GM12878 (cell line): ENCODE results near the gene NEO1. TPM values are rescaled to one million over a fixed set of nuclear protein-coding genes. Genes with fewer than 3 reads are reported as not detected.

Source experiments
- ATAC-seq: fragments of 200-7000 bp; cut with Tn5 transposase; 3 replicates; pipeline ENCODE4 v1.9.1; 2020; ENCODE audit warnings: mild to moderate bottlenecking, moderate library complexity
- BruUV-seq: library from RNA; stranded (reverse); fragments of 400-500 nt; replicated peaks from 2 replicates; lab custom pipeline; 2021; lab: Mats Ljungman, UMichigan
- CTCF ChIA-PET: fragments of 300-600 bp; sonication (Branson Sonifier 250); formaldehyde crosslinking; extraction: SDS; loops from one replicate; lab custom pipeline; 2021; ENCODE audit warnings: inconsistent platforms; lab: Yijun Ruan, JAX
- POLR2A ChIA-PET: fragments of 350-600 bp; formaldehyde crosslinking; extraction: SDS; loops from one replicate; lab custom pipeline; 2021; ENCODE audit warnings: inconsistent platforms; lab: Charles Lee
- RAD21 ChIA-PET: fragments of 300-600 bp; sonication (Branson Sonifier 250); formaldehyde crosslinking; loops from one replicate; lab custom pipeline; 2023; ENCODE audit warnings: antibody characterized with exemption; ENCODE audit not compliant: unreplicated experiment; lab: Charles Lee
- SMC1A ChIA-PET: fragments of 300-600 bp; sonication (Branson Sonifier 250); formaldehyde crosslinking; loops from one replicate; lab custom pipeline; 2023; ENCODE audit not compliant: unreplicated experiment, uncharacterized antibody; lab: Charles Lee
- DNase-seq: peaks from one replicate; pipeline ENCODE4 v3.0.0-alpha.2; 2011; ENCODE audit warnings: low read depth, low spot score
- FAIRE-seq: peaks from 3 replicates; lab custom pipeline; 2011; peaks lifted over from hg19 to GRCh38; lab: Jason Lieb, UNC
- H2AFZ ChIP-seq: 2 replicates; pipeline ENCODE4 v1.6.0; 2011; ENCODE audit warnings: low read depth, low read length, control low read depth; ENCODE audit not compliant: control insufficient read depth
- H3K27ac ChIP-seq: 2 replicates; pipeline ENCODE4 v1.5.1; 2011; ENCODE audit warnings: control low read depth; ENCODE audit not compliant: control insufficient read depth, insufficient read depth
- H3K27me3 ChIP-seq, 2 experiments: replicated peaks in 1 of 2; 2 replicates each; pipeline versions ENCODE4 v1.6.0 to v1.6.1; 2011; ENCODE audit warnings: low read length in 1 of 2; ENCODE audit not compliant: control insufficient read depth in 2 of 2, insufficient read depth in 2 of 2
- H3K36me3 ChIP-seq, 2 experiments: 2 replicates each; pipeline ENCODE4 v1.5.1; 2011; ENCODE audit warnings: low read length in 1 of 2; ENCODE audit not compliant: control insufficient read depth in 2 of 2, insufficient read depth in 2 of 2
- H3K4me1 ChIP-seq: 2 replicates; pipeline ENCODE4 v1.6.1; 2011; ENCODE audit warnings: mild to moderate bottlenecking, low read length, moderate library complexity, mixed read lengths; ENCODE audit not compliant: control insufficient read depth, insufficient read depth
- H3K4me2 ChIP-seq: 2 replicates; pipeline ENCODE4 v1.6.0; 2011; ENCODE audit warnings: control low read depth; ENCODE audit not compliant: control insufficient read depth, insufficient read depth
- H3K4me3 ChIP-seq: fragments of 200-600 bp; sonication (generic); 2 replicates; pipeline ENCODE4 v1.5.1; 2016
- H3K79me2 ChIP-seq: 2 replicates; pipeline ENCODE4 v1.6.0; 2011; ENCODE audit warnings: low read length; ENCODE audit not compliant: control insufficient read depth, insufficient read depth
- H3K9ac ChIP-seq: 2 replicates; pipeline ENCODE4 v1.8.0; 2011; ENCODE audit warnings: low read length, control low read depth, mixed read lengths; ENCODE audit not compliant: control insufficient read depth, insufficient read depth
- H3K9me3 ChIP-seq: replicated peaks from 3 replicates; pipeline ENCODE4 v1.5.1; 2011; ENCODE audit warnings: mild to moderate bottlenecking, low read length; ENCODE audit not compliant: control insufficient read depth, insufficient read depth
- H4K20me1 ChIP-seq: 2 replicates; pipeline ENCODE4 v1.6.0; 2011; ENCODE audit not compliant: control insufficient read depth, insufficient read depth
- CUX1 ChIP-seq: IDR thresholded peaks from 2 replicates; pipeline ENCODE4 v1.6.1; 2012; ENCODE audit warnings: improper control_type of control experiment, low read depth, low read length; ENCODE audit not compliant: insufficient replicate concordance
- HCFC1 ChIP-seq: fragments of 150-350 bp; IDR thresholded peaks from 2 replicates; pipeline ENCODE4 v1.6.1; 2014; ENCODE audit warnings: low read length
- PAX5 ChIP-seq: IDR thresholded peaks from 2 replicates; pipeline ENCODE4 v1.6.1; 2011; ENCODE audit warnings: low read depth, low read length, borderline replicate concordance
- PKNOX1 ChIP-seq: fragments of 450-650 bp; IDR thresholded peaks from 2 replicates; pipeline ENCODE4 v1.6.1; 2016; ENCODE audit warnings: mild to moderate bottlenecking
- ZNF622 ChIP-seq: fragments of 450-650 bp; IDR thresholded peaks from 2 replicates; pipeline ENCODE4 v1.6.1; 2017; ENCODE audit warnings: mild to moderate bottlenecking, inconsistent platforms
- WGBS: methylation state at CpG from one replicate; pipeline ENCODE4 v1.1.6; 2016; ENCODE audit warnings: low lambda C conversion rate; ENCODE audit not compliant: insufficient replicate concordance, insufficient coverage; ENCODE audit errors: missing lambda C conversion rate; 5-methylcytosine and 5-hydroxymethylcytosine counted together
- in situ Hi-C: fragments of 300-500 bp; cut with MboI; formaldehyde crosslinking; loops from 9 replicates; pipeline ENCODE4 v1.14.3; 2018; ENCODE audit warnings: mixed read lengths
- intact Hi-C: fragments of 100-400 bp; cut with micrococcal nuclease; formaldehyde crosslinking; loops from one replicate; pipeline ENCODE4 v1.14.2; 2022; ENCODE audit not compliant: unreplicated experiment
- polyA plus RNA-seq, 11 experiments: library from polyadenylated mRNA; depleted of rRNA in 4 of 11; unstranded in 6 of 11; stranded (reverse) in 5 of 11; fragments of >200 nt; fragmentation: Nextera tagmentation in 4 of 11; fragmentation: Illumina TruSeq in 1 of 11; extraction: Ambion mirVana in 4 of 11; extraction: Trizol in 1 of 11; gene quantifications; 1 replicate in 1 of 11; 2 replicates in 10 of 11; pipeline versions ENCODE4 v1.2.1 to v1.2.3, GENCODE V29; 2011 to 2016; ENCODE audit warnings: inconsistent platforms in 2 of 11, missing spikeins in 2 of 11, low read depth in 1 of 11
- total RNA-seq, 4 experiments: library from RNA; depleted of rRNA in 3 of 4; stranded (reverse); fragments of >200 nt in 3 of 4; fragmentation: Illumina TruSeq in 1 of 4; extraction: Trizol in 1 of 4; gene quantifications; 2 replicates each; pipeline versions ENCODE4 v1.2.1 to v1.2.3, GENCODE V29; 2013 to 2021

Gene NEO1
- total and polyA plus RNA-seq, 10 of the 15 experiments (the other 5 are each of a cell fraction or from before 2014, with no cell fraction given) = 0.03 to 2.0 (median 0.32) TPM

DNA sequence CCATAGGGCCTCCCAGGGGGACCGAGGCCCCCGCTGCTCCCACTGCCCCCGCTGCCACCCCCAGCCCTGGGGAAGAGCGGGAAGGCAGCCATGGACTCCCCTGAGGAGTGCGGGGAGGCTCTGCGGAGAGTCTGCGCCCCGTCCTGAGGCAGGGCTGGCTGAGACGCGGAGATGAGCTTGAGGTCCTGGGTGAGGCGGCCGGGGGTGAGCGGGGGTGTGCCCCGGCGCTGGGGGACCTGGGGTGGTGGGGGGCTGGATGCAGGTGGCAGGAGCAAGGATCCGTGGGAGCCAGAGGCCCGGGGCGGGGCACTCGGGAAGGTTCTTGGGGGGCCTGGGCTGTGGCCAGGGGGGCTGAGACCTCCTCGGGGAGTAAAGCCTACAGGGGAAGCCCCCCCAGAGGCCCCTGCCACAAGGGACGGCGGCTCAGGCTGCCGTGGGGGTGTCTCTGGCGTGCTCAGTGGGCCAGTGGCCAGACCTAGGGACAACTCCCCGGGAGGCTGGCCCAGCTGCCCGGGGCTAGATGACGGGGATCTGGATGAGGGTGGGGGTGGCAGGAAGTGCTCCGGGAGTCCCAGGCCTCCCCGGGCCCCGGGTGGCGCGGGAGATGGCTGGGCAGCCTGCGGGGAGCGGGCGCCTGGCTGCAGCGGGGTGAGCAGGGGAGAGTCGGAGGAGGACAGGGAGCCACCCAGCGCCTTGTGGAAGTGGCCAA lies 270.6 kb downstream of the NEO1 start (continued):
- TF ChIP-seq CUX1 = no peak
- no peak for TF ChIP-seq HCFC1
- TF ChIP-seq, all 136 proteins: peak for 0

DNA sequence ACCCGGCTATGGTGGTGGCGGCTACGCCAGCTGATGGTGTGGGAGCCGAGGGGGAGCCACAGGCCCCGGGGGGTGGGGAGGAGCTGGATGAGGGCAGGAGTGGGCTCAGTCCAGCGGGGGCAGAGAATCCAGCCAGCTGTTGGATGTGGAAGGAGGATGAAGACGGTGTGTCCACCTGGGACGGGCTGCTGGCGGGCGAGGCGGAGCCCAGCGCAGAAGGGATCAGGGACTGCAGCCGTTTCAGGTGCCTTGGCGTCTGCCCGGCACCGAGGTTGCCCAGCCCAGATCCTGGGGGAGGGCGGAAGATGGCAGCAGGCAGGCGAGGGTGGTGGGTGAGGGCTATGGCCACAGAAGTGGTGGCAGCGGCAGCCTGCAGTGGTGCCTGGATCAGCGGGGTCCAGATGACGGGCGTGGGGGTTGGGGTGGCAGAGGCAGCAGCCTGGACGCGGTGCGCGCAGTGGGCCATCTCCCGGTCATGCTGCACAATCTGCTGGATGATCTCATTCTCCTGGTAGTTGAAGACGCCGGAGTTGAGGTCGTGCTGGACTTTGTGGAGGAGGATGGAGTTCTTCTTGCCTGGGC lies 271.2 kb downstream of the NEO1 start:
- ATAC-seq = no peak
- Histone ChIP-seq H3K79me2 (no peaks in the 10 kb centered on the region), H3K27ac (no peak overlapping the region), H3K4me1 (peaks cover 4% of the 10 kb centered on the region; the same call in 1 of the 2 replicates), H4K20me1 (no peaks in the 10 kb centered on the region), H2AFZ (no peak overlapping the region), H3K4me2 (no peak overlapping the region), H3K4me3 (no peak overlapping the region), H3K27me3 (no peaks in the 10 kb centered on the region), H3K9me3 (no peaks in the 10 kb centered on the region), H3K36me3 (no peaks in the 10 kb centered on the region), H3K9ac (no peak overlapping the region)
- ChIA-PET RAD21 (no interaction called here), POLR2A (no interaction called here), SMC1A (no interaction called here), CTCF (no interaction called here)
- no peak for DNase-seq
- no TSS peak for BruUV-seq
- in situ Hi-C loops (no loop called here), intact Hi-C loops (no loop called here)
- FAIRE-seq = no peak
- WGBS = 78% methylated on average over 18 of the region's 30 CpGs
- TF ChIP-seq ZNF622 (no peak), PKNOX1 (no peak), PAX5 (no peak)
